Subcutaneous abdominal adipose tissue (tissue), 5 donors: ENCODE data around the gene NBAS.

ENCODE experiments used
- H3K27ac ChIP-seq: one replicate; pipeline ENCODE4 v1.7.0; 2013; ENCODE audit warnings: low read depth, mild to moderate bottlenecking, inconsistent platforms, low read length, moderate library complexity
- H3K27me3 ChIP-seq, 5 donors: one replicate each; pipeline ENCODE4 v1.7.0; 2013; ENCODE audit warnings: low read length in 5 of 5, inconsistent platforms in 1 of 5; ENCODE audit not compliant: control insufficient read depth in 5 of 5, insufficient read depth in 4 of 5
- H3K36me3 ChIP-seq, 5 donors: one replicate each; pipeline ENCODE4 v1.7.0; 2013; ENCODE audit warnings: low read length in 5 of 5; ENCODE audit not compliant: control insufficient read depth in 5 of 5, insufficient read depth in 5 of 5
- H3K4me1 ChIP-seq, 5 donors: one replicate each; pipeline ENCODE4 v1.7.0; 2013; ENCODE audit warnings: low read length in 5 of 5, mild to moderate bottlenecking in 3 of 5, moderate library complexity in 1 of 5; ENCODE audit not compliant: control insufficient read depth in 5 of 5, insufficient read depth in 5 of 5
- H3K4me3 ChIP-seq, 5 donors: one replicate each; pipeline ENCODE4 v1.7.0; 2013; ENCODE audit warnings: low read length in 5 of 5, low read depth in 1 of 5
- H3K9ac ChIP-seq, 5 donors: one replicate each; pipeline ENCODE4 v1.7.0; 2013; ENCODE audit warnings: low read length in 5 of 5, mild to moderate bottlenecking in 4 of 5, moderate library complexity in 3 of 5
- H3K9me3 ChIP-seq, 5 donors: one replicate each; pipeline ENCODE4 v1.7.0; 2013; ENCODE audit warnings: low read length in 5 of 5; ENCODE audit not compliant: control insufficient read depth in 5 of 5
- donor health status: healthy.
- donor health status: healthy.
- donor health status: healthy.
- donor health status: healthy.
- donor health status: healthy.

The NBAS gene

DNA sequence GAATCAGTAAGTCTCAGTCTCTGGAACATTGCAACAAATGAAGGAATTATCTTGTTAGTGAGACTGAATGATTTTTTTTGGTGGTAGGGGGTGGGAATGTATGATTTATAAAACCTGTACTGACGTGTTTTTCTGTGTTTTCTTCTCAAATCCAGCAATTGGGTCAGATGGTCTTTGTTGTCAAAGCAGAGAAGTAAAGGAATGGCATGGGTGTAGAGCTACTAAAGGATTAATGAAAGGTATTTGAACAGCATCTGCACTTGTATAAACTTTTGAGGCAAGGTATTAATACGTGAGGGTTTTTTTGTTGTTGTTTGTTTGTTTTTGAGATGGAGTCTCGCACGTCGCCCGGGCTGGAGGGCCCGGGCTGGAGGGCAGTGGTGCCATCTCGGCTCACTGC lies 41.3 kb upstream of the NBAS start:
- no peak overlapping the region for H3K9ac ChIP-seq
- H3K4me3 ChIP-seq = no peak overlapping the region
- H3K27ac ChIP-seq = no peak overlapping the region
- no peaks in the 10 kb centered on the region for H3K9me3 ChIP-seq
- H3K36me3 ChIP-seq = peaks cover 84 to 93% (median 92%) of the 10 kb centered on the region in 5 donors
- no peaks in the 10 kb centered on the region for H3K4me1 ChIP-seq
- no peaks in the 10 kb centered on the region for H3K27me3 ChIP-seq

DNA sequence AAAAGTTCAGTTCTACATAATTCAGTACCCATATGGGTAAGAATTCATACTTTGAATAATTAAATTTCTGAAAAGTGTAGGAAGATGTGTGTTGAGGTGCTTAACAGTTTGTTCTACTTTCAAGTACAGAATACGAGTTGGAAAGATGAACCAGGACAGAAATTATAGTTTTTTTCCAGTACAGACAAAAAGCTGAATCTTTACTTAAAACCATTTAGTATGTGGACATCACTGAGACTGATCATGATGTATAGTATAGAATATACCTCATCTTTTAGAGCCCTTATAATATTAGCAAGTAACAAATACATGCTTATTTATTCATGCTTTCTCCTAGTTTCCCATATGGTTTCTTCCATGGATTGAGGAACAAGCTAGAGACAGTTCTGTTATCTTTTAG lies 40.5 kb upstream of the NBAS start:
- no peak overlapping the region for H3K27ac ChIP-seq
- no peaks in the 10 kb centered on the region for H3K4me1 ChIP-seq
- H3K9ac ChIP-seq = no peak overlapping the region
- H3K27me3 ChIP-seq = no peaks in the 10 kb centered on the region
- no peaks in the 10 kb centered on the region for H3K9me3 ChIP-seq
- peaks cover 85 to 93% (median 92%) of the 10 kb centered on the region in 5 donors for H3K36me3 ChIP-seq
- H3K4me3 ChIP-seq = no peak overlapping the region

DNA sequence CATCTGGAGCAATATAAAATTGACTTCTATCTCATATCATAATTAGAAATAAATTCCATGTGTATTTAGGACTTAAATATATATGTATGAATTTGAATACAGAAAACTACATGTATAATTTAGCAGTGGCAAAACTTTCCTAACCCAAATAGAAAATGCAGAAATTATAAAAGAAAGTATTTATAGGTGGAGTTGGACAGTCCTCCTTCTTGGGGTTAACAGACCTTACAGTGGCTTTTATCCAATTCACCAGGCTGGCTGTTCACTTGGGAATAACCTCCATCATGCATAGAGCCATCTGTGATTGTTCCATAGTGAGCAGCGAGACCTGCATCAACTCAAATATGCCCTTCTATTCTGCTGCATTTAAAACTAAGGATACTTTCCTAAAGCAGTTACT lies 38.9 kb upstream of the NBAS start:
- H3K27ac ChIP-seq = no peak overlapping the region
- peaks cover 81 to 93% (median 89%) of the 10 kb centered on the region in 5 donors for H3K36me3 ChIP-seq

DNA sequence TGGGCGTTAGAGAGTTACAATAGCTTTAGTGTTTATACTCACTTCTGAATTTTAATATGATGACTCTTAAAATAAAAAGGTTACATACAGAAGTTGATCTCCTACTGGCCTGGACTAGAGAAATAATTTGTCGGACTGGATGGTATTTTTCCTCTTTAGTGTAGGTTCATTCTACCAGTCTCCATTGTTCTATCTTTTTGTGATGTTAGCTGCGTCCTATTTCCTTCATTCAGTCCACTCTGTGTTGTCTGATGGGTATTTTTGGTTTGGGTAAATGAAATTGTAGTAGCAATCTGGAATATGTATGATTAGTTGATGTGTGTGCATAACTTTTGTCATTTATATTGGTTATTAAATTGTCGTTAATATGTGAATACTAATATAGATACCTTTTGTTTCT lies 35.8 kb upstream of the NBAS start:
- no peaks in the 10 kb centered on the region for H3K27me3 ChIP-seq
- no peak overlapping the region for H3K27ac ChIP-seq
- no peak overlapping the region for H3K9ac ChIP-seq
- H3K4me1 ChIP-seq = peaks cover 0 to 26% (median 19%) of the 10 kb centered on the region in 5 donors
- no peak overlapping the region for H3K4me3 ChIP-seq
- peaks cover 51 to 63% (median 61%) of the 10 kb centered on the region in 5 donors for H3K36me3 ChIP-seq
- H3K9me3 ChIP-seq = no peaks in the 10 kb centered on the region

More for the DNA sequence above, 38.9 kb upstream of the NBAS start:
- H3K4me1 ChIP-seq = peaks cover 0 to under 1% (median 0%) of the 10 kb centered on the region in 5 donors
- H3K27me3 ChIP-seq = no peaks in the 10 kb centered on the region
- no peaks in the 10 kb centered on the region for H3K9me3 ChIP-seq
- no peak overlapping the region for H3K9ac ChIP-seq
- H3K4me3 ChIP-seq = no peak overlapping the region

DNA sequence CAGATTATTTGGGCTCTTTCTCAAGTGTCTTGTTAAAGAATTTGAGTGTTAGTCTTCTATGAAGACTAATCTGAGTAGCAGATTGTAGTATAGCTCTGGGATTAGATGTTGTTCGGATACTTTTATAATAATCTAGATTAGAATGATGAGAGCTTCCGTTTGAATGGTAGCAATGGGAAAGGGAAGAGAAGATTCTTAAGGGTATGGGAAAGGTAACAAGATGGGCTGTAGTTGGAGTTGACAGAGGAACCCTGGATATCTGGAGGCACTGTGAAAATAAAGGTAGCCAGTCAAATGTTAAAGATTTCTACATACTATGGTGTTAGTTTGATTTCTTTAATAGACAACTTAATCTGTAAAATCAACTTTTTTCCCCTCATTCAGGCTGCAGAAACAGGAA lies 35.2 kb upstream of the NBAS start:
- Histone ChIP-seq H3K27ac (no peak overlapping the region), H3K4me3 (no peak overlapping the region), H3K9ac (no peak overlapping the region), H3K4me1 (peaks cover 0 to 28% (median 21%) of the 10 kb centered on the region in 5 donors), H3K36me3 (peaks cover 45 to 57% (median 54%) of the 10 kb centered on the region in 5 donors), H3K27me3 (no peaks in the 10 kb centered on the region), H3K9me3 (no peaks in the 10 kb centered on the region)

DNA sequence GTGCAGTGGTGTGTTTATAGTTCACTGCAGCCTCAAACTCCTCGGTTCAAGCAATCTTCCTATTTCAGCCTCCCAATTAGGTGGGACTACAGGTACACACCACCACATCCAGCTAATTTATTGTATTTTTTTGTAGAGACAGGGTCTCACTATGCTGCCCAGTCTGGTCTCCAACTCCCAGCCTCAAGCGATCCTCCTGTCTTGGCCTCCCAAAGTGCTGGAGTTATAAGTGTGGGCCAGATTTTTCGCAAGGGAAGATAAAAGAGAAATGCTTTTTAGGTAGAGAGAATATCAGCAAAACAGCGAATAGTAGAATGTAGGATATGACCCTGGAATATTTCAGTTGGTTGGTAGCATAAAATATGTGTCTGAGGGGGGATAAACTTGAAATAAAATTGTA lies 34.8 kb upstream of the NBAS start:
- no peaks in the 10 kb centered on the region for H3K9me3 ChIP-seq
- H3K4me1 ChIP-seq = peaks cover 0 to 32% (median 25%) of the 10 kb centered on the region in 5 donors
- H3K27me3 ChIP-seq = no peaks in the 10 kb centered on the region
- H3K9ac ChIP-seq = no peak overlapping the region
- H3K27ac ChIP-seq = no peak overlapping the region
- H3K4me3 ChIP-seq = no peak overlapping the region
- H3K36me3 ChIP-seq = peaks cover 41 to 52% (median 50%) of the 10 kb centered on the region in 5 donors

DNA sequence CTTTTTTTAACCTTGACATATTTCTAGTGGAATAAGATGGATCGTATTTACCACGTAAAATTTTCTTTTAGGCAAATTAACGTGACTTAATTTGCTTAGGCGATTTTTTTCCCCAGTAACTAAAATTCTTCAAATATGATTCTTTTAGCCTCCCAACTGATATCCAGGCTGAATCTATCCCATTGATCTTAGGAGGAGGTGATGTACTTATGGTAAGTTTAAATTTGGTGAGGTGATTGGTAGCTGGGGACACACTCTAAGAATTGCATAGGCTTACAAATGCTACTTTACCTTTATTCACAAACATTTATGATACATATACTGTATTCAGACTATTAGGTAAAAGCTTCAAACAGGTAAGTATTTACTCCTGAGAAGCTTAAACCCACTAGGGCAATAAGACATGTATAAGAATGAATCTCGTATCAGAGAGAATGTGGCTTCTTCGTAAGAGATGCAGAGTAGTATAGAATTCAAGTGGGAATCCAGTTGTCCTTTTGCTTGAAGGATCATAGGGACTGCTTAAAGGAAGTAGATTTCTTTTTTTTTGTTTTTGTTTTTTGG lies 34.3 kb upstream of the NBAS start:
- no peaks in the 10 kb centered on the region for H3K9me3 ChIP-seq
- H3K4me1 ChIP-seq = peaks cover 0 to 32% (median 26%) of the 10 kb centered on the region in 5 donors
- H3K27ac ChIP-seq = no peak overlapping the region
- H3K36me3 ChIP-seq = peaks cover 37 to 48% (median 45%) of the 10 kb centered on the region in 5 donors
- no peak overlapping the region for H3K9ac ChIP-seq
- no peaks in the 10 kb centered on the region for H3K27me3 ChIP-seq
- no peak overlapping the region for H3K4me3 ChIP-seq

DNA sequence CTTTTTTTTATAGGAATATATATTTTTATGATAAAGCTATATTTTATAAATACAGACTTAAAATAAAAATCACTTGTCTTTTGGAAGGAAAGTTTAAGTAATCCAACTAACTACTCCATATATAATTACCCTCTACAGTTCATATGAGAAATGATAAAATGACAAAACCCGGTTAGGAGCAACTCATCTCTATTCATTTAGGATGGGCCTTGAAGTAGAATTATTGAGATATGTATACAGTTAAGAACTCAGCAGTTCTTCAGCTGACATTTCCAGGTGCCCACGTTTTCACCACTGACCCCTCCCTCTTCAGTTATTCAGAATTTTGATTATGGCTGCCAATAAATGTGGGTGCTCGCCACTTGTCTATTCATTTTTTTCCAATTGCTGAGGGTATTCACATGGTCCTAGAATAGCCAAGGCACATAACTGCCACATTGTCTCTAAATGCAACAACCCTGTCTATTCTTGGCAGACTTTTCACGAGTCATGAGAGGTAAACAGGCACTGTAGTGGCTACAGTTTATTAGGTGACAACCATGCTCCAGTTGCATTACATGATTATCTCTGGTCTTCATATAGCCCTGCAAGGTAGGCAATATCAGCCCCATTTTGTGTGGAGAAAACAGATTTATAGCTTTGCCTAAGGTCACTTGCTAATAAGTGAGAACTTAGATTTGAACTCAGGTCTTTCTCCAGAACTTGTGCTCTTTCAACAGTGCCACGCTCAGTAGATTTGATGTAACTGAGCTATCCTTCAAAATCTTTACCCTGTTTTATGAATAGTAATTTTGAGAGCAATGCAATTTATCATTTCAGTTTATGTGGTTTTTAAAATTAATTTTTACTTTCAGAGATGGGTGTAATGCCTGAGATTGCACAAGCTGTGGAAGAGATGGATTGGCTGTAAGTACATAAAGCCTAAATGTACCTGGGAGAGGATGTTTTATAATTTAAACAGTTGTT lies 33.4 kb upstream of the NBAS start:
- H3K9me3 ChIP-seq = no peaks in the 10 kb centered on the region
- no peak overlapping the region for H3K9ac ChIP-seq
- H3K36me3 ChIP-seq = peaks cover 29 to 40% (median 37%) of the 10 kb centered on the region in 5 donors
- H3K27me3 ChIP-seq = no peaks in the 10 kb centered on the region
- H3K27ac ChIP-seq = no peak overlapping the region
- H3K4me1 ChIP-seq = peaks cover 0 to 32% (median 26%) of the 10 kb centered on the region in 5 donors
- H3K4me3 ChIP-seq = no peak overlapping the region

DNA sequence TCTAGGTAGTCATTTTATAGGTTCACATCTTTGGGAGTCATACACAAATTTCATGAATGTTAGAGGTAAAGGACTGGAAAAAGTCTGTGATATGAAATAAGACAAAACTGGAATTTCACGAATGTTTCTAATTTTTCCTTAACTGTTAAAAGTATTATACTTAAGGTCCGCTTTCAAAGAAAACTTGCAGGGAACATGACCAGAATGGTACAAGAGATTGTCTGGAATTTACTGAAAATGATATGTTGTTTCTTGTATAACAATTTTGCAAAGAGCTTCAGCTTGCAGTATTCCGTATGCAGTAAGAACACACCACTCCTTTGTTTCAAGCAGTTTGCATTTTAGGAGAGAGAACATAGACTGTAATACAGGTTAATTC lies 32.2 kb upstream of the NBAS start:
- peaks cover 24 to 32% (median 31%) of the 10 kb centered on the region in 5 donors for H3K36me3 ChIP-seq
- no peak overlapping the region for H3K27ac ChIP-seq
- H3K9ac ChIP-seq = peak overlapping the region in 3 of 5 donors; percentile 4 to 97 (median 41)
- peaks cover 0 to 32% (median 26%) of the 10 kb centered on the region in 5 donors for H3K4me1 ChIP-seq
- no peaks in the 10 kb centered on the region for H3K27me3 ChIP-seq
- peak overlapping the region in 2 of 5 donors; percentile 37 to 91 for H3K4me3 ChIP-seq
- no peaks in the 10 kb centered on the region for H3K9me3 ChIP-seq
